ENCODE measurements around the gene ZNF630.
A peak's percentile ranks its signal among the peaks of the same experiment; 100 is the strongest.

GRCh38 chrX:48071064-48071985 is at the start of gene ZNF630:
- TF ChIP-seq CTCF (IDR thresholded peaks at IDR 0.05 in 8 of 11, conservative IDR thresholded peaks at IDR 0.05 in 3 of 11) (no peak), POLR2AphosphoS5 (IDR thresholded peaks at IDR 0.05) (peak; percentile 73 to 82 (median 75)), POLR2A (IDR thresholded peaks at IDR 0.05) (peak in 1 of 3 donors; percentile 33)

Measured in spleen (tissue), 7 donors.